SK-N-MC (cell line): ENCODE data around the gene PRAMEF8.
"Not testable (repeated sequence)": the region's sequence is repeated elsewhere in the genome, so short reads cannot be mapped to it uniquely, and the experiment has no call there.

Source experiments
- EZH2 ChIP-seq: fragments of 200-600 bp; sonication (generic); IDR thresholded peaks from one replicate; pipeline ENCODE4 v1.6.1; 2017; ENCODE audit warnings: antibody characterized with exemption
- POLR2AphosphoS5 ChIP-seq: IDR thresholded peaks from 2 replicates; pipeline ENCODE4 v1.6.1; 2012; ENCODE audit warnings: mild to moderate bottlenecking, low read depth, low read length, borderline replicate concordance

DNA sequence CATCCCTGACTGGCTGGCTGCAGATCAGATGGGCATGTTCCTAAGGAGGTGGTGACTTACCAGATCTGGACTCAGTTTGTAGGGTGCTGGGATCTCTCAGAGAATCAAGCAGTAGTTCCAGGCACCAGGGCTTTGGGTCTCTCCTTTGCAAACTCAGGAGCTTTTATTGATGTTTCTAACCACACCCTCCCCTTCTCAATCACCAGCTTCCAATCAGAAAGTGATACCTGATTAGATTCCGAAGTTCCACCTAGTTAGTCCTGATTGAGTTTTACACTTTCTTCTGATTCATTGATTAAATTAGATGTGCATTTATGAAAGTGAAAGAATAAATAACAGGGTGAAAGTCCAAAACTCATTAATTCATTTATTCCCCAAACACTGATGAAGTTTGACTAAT lies at the start of gene PRAMEF8:
- TF ChIP-seq EZH2, POLR2AphosphoS5: not testable (repeated sequence)
